ENCODE results near the gene MINDY1.
A peak's percentile ranks its signal among the peaks of the same experiment; 100 is the strongest.

Gene MINDY1

DNA sequence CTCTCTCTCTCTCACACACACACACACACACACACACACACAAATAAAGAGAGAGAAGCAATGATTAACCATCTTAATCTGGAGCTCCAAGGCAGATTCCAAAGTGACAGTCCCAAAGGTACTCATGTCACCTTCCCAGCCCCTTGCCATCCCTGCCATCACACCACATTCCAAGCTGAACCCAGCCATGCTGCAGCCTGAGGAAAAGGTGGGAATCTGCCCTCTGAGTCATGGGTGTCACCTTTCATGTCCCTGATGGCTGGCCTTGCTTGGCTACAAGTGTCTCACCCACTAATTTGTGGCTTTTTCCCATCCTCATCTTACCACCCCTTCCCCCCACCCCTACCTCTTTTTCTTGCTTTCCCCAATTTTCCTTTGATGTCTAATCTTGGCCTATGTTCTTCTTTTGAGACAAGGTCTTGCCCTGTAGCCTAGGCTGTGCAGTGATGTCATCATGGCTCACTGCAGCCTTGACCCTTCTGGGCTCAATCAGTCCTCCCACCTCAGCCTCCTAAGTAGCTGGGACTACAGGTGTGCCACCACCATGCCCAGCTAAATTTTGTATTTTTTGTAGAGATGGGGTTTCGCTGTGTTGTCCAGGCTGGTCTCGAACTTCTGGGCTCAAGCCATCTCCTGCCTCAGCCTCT, 21.4 kb downstream of the MINDY1 start:
- DNase-seq (ENCODE audit: low read depth) = peak; percentile 15

DNA sequence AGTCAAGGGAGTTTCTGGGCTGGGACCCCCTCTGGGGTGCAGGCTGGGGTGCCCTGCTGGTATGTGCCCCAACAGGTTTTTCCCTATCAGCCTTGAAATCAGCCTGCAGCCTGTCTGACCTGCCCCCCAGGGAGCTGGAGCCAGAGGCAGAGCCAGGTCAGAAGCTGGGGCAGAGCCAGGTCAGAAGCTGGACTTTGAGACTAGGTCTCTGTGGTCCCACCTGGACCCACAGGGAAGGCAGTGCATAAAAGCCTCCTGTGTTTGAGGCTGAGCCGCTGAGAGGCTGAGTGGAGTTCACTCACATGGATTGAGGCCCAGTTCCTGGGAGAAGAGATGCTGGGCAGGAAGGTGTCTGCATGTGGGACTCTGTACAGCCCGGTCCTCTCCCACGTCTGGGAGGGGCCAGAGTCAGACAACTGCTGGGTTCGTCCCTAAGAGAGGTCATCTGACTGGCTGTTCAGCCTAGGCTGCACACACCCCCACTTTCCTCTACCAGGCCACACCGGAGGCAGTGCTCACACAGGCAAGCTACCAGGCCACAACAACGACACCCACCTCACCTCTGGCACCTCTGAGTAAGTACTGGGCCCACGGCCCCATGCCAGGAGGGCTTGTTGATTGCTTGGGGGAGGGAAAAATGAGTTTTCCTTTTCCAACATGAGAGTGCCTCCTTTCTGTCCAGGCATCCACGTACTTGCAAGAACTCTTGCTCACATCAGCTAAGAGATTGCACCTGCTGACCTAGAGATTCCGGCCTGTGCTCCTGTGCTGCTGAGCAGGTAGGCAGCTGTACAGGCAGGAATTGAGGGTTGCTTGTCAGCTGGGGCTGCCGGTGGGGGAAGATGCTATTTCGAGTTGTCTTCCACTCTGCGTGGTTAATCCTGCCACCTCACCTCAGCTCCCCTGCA, 24.6 kb downstream of the MINDY1 start, which contains the start of gene ANXA9:
ANXA9 (plus strand) TSS at position 488 of the 908 bp plus-strand sequence. CDS start 814 bp downstream, outside the sequence.
- peak; percentile 21 for DNase-seq (ENCODE audit: low read depth)

DNA sequence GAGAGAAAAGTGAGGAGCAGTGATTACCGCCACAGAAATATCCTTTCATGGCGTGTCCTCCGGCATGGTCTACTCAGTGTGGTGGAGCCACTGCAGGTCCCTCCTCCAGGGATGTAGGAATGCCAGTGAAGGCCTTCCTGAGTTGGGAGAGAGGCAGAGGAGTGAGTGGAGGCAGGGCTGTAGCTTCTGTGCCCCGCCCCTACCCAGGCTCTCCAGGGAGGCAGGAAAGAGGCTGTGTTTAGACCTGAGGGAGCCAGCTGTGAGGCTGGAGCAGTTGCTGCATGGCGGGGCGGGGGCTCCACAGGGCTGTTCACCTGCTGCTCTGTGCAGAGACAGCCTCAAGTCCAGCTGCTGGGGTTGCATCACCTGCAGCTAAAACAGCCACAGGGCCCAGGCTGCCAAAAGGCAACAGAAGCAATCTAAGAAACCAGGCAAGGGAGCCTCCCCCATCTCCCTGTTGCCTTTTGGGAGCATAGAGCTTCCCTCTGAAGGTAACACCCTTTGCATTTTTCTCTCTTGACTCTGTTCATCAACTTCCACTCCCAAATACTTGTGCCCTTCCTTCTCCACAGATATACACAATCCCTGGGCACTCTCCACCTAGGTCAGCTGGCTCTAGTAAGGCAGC, 25.4 kb downstream of the MINDY1 start:
- DNase-seq (ENCODE audit: low read depth) = peak; percentile 37

DNA sequence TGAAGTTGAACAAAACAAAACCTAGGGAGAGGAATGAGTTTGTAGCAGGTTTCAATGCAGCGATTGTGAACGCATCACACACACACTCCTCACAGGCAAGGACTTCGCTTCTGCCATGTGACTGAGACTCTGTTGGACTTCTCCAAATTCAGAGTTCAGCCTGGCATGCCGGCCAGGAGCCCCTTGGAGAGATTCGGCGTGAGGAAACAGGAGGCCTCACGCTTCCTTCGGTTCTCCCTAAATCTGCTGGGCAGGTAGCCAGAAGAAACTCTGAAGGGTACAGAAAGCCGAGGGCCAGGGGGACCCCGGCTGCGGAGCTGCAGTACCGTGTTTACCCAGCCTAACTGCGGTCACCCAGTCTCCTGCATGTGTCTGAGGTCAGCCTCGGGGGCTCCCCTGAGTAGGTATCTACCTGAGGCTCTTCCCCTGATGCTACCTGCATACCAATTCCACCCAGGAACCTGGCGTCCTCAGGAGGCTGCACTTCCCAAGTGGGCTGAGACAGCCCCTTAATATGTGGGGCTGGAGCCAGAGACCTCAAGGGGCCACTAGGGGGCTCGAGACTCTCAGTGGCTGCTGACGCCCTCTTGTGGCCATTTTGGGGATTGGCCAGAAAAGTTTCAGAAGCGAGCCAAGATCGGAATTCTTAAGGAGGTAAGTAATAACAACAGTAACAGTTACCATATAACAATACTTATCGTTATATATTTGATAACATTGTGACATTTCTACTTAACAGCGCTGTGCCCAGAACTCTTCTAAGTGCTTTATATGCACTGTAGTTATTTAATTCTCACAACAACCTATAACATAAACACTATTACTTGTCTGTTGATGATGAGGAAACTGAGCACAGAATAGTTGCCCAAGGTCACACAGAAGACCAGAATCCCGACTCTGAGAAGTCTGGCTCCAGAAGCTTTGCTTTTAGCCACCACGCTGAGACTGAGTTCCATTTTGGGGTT, 27.3 kb downstream of the MINDY1 start:
- peak; percentile 87 for DNase-seq (ENCODE audit: low read depth)

DNA sequence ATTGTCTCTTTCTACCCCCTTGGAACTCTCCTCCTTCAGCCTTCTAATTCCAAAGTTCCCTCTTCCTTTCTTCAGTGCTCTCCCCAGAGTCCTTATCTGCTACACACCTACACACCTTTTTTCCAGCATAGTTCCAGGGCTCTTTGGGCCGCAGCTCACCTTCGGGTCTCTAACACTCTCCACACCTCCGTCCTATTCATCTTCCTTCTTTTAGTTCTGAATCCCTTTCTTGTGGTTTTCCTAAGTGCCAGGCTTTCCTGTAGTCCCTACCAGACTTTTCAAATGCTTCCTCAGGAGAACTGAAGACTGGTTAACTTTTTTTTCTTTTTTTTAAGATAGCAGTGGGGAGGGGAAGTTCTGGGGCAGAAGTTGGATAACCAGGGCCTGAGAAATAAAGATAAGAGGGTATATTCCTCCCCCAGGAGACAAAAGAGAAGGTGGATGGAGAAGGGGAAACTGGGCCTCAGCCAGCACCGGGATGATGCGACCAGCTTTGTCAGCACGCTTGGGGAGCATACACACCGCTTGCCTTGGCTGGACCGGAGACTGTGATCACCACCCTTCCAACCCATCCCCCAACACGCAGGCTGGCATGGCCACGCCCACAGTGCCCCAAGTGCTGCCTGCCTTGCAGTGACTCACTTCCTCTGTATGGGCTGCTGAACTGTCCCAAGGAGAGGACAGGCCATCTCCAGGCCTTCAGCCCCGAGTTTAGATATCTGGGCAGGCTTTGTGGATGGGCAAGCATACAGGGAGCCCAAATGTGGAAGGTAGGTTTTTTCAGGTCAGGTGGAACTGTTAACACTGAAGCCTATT, 29.6 kb downstream of the MINDY1 start:
- peak; percentile 79 for DNase-seq (ENCODE audit: low read depth)

DNA sequence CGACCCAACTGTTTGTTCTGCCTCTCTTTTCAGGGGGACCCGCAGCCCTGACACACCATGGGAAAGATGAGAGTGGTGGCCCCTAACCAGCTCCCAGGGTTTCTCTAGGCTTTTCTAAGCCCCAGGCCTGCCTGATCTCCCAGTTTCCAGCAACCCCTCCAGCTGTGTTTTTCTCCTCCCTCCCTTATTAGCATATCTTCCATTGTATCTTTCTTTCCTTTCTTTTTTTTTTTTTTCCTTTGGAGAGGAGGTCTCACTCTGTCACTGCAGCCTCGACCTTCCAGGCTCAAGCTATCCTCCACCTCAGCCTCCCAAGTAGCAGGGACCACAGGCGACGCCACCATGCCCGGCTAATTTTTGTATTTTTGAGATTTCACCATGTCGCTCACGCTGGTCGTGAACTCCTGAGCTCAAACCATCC, 30.3 kb downstream of the MINDY1 start:
- no peak for DNase-seq (ENCODE audit: low read depth)

DNA sequence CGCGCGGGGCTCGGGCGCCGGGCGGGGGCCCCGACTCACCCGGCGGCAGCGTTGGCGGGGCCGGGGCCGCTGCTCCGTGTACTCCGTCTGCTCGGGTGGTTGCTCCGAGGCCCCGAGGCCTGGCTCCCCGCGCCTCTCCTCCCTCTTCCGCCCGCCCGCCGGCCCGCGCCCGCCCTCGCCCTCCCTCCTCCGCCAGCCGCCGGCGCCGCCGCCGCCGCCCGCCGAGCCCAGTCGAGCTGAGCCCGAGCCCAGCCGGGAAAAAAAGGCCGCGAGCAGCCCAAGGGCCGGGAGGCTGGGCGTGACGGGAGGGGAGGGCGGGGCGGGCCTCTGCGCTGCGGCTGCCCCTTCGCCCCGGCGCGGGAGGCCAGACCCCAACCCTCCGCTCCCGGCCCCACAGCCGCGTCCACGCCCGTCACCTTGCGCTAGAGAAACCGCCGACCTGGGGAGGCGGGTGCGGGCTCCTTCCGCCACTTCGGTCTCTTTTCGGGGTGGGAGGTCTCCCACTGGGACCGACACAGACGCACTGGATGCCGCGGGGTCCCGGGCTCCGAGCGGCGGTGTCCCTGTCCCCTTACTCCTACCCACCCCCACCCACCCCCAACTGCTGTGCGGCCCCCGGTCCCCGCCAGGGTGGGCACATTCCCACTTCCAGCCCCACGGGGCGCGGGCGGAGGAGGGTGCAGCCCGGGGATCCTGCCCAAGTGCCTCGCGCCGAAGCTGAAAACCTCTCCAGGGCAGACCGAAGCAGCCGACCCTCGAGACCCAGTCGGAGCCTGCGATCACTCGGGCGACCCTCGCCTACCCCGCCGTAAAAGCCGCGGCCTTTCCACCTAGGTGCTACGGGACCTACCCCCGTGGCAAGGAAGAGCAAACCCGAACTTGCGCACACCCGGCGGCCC, 31.9 kb downstream of the MINDY1 start, which contains the start of gene CERS2:
CERS2 (minus strand) TSS at position 256 of the 899 bp plus-strand sequence. CDS start 5,745 bp downstream, outside the sequence.
- peak; percentile 83 for DNase-seq (ENCODE audit: low read depth)

DNA sequence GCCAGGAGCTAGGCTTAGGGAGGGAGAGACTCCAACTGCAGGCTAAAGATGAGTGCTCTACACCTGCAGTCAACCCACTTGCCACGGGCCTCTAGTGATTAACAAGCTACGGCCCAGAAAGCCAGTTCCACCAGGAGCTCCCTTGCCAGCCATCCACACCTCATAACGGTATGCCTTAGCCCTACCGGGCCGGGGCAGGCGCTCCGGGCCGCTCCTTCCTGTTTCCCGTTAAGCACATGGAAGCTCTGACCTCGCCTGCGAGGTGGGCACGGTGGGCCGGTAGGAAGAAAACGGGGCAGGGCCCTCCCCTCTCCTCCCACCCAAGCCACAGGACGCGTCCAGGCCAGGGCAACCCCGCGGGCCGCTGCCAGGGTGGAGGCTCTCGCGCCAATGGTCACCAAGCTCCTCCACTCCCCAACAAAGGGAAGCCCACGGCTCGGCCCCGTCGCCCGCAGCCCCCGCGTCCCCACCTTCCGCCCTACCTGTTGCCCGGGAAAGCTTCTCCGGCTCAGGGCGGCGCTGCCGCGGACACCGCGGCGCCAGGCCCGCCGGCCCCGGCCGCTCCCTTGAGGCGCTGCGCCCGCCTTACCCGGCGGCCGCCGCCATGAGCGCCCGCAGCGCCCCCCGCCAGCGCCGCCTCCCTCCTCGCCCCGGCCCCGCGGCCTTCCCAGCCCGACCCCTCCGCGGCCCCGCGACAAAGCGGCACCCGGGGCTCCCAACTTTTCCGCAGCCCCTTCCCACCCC, 32.7 kb downstream of the MINDY1 start:
- peak; percentile 47 for DNase-seq (ENCODE audit: low read depth)

DNA sequence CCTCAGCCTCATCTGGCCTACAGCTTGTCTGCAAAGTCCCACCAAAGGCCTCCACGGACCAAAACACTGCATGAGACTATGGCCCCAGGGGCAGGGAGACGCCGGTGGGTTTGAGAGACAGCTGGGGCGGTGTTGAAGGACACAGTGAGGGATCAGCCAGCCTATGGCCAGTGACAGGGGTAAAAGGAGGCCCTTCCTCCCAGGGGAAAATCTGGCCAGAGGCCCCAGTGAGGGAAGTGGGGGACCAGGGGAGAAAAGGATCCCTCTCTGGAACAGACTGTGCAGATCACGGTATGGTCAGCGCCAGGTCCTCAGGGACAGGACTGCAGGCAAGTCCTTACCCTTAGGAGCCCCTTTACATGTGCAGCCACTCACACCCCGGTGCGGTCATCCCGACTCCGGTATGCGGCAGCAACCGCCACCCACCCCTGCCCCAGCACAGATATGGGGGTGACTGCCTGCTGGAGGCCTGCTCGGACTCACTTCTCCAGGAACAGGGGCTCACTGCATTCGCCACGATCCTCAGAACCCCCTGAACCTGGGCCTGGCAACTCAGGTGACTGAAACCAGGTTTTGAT, 33.4 kb downstream of the MINDY1 start:
- peak; percentile 34 for DNase-seq (ENCODE audit: low read depth)

DNA sequence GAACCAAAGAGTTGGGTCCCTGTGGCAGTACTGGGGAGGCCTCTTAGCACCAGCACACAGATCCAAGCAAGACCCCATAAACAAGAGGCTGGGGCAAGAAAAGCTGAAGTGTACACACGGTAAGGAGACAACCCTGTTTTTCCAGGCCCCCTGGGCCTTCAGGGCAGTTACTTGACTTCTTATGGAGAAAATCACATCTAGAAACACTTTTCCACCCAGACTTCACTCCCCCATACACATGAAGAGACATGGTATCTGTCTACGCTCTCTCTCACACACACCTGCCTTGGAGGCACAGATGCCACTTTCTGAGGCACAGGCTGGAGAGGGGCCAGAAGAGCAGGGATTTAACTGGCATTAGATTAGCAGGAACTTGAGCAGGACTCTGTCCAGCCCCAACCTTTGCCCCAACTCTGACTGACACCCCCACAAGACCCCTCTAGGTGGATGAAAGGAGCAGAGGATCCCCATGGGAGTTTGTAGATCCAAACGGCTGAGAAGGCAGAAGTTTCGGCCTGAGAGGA, 34.2 kb downstream of the MINDY1 start:
- no peak for DNase-seq (ENCODE audit: low read depth)

DNA sequence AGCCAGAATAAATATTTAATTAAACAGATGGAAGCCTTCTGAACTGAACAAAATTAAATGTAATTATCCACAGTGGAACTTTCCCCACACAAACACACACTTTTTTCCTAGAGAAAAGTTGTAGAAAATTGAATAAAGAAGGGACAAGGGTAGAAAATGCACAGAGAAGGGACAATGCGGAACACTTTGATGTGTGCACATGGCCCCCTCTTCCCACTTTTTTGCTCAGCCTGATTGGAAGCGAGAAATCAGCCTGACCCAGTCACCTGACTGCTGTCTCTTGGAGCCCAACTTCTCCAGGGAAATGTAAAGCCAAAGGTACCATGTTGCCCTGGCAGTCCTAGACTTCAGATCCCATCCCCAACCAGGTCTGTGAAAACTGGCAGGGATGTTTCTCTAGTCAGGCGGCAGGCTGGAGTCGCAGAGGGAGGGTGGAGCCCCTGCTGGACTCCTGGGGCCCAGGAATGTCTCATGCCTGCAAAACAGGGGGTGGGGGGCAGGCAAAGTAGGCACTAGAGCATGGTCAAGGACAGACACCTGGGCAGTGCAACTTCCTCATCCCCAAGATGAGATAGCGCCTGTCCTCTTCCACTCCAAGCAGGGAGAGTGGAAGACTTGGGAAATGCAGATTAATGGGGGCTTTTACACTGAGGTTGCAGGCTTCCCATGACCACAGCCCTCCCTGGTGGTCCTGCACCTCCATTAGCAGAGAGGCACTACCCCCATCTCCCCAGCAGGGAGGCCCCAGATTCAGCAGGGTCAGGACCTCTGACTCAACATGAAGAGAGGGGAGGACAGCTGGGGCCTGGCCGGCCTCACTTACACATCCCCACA, 34.9 kb downstream of the MINDY1 start:
- DNase-seq (ENCODE audit: low read depth) = peak; percentile 25

DNA sequence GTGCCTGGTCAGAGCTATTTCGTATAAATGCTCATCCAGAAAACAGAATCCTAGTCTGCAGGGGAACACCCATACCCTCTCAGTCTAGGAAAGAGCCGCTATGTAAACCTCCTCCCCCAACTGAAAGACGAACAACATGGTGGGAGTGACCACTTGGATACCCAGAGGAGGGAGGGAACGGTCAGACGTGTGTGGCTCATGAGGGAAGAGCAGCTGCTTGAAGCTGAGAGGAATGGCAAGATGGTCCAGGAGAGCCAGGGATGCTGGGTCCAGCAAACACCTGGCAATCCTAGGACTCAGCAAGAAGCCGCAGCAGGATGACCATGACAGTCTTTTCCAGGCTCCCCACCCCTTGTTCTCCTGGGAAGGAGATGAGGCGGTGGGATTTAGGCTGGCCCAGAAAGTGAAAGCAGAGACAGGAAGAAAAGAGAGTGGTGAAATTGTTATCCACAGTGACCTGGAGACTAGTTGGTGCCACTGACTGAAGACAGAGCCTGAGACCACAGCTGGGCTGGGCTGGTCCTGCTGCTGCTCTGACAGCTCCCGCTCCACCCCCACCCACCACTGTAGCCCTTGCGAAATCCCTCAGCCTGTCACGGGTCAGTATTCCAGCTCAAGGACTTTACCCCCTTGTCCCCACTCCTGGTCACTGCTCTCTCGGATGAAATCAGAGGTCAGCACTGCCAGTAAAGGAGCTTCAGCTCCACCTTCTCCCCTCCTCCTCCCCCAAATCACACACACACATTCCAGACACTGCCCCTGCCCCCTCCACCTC, 35.7 kb downstream of the MINDY1 start:
- DNase-seq (ENCODE audit: low read depth) = peak; percentile 68

DNA sequence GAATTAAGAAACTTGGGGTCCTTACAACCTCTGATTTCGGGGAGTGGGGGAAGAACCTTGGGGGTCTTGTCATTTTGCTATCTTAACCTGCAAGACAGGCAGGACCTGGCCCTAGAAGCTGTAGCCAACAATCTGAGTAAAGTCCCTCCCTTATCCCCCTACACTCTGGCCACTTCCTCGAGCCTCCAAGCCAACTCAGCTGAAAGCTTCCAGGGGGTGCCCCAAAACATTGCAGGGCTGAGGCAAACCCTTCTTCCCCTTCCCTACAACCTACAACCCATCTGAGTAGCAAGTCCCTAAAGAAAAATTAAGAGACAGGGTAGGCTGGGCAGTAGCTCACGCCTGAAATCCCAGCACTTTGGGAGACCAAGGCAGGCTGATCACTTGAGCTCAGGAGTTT, 37.1 kb downstream of the MINDY1 start:
- DNase-seq (ENCODE audit: low read depth) = no peak

DNA sequence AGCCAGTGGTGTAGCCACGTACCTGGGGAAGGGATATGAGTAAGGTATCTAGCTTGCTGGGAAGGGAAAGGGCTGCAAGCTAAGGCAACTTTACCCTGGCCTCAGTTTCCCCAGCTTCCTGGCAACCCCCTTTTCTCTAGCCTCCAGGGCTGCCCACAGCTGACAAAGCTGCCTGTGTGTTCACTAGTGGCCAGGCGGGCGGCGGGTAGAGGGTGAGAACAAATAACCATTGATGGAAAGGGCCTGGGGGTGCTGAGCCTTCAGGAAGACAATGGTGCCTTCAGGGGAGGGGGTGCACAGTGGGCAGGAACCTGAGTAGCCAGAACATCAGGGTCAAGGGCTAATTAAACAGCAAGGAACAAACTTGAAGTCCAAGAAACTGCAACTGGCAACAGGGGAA, 38.2 kb downstream of the MINDY1 start:
- no peak for DNase-seq (ENCODE audit: low read depth)

DNA sequence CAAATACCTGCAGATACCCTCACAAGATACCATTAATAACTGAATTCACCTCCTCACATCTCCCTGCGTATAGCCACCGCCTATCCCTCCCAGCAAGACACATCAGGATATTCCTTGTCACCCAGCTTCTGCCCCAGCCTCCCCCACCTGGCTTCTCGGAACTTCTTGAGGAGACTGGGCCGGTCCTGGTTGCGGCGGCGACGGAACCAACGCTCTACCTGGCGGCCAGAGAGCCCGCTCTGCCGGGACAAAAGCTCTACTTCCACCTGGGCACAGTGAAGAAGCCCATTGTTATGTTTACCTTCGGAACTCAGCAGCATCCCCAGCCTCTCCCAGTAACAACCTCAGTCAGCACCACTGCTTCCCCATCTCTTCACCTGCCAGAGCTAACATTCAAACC, 38.8 kb downstream of the MINDY1 start:
- DNase-seq (ENCODE audit: low read depth) = no peak

DNA sequence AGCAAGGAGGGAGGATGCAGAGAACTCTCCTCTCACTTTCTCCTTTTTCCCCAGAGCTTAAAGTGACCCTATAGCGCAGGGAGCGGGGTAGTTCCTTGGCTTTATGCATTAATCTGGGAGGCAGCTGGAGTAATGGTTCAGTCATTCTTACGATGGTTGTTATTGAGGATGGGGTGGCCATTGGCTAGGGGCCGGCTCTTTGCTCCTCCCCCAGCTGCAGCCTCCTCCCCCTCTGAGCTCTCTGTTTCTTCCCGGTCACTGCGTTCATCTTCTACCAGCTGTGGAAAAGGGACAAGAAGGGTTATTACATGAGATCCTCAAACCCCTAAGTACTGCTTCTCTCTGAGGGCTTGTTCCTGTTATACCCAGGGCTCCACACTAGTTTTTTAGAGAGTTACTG, 40.7 kb downstream of the MINDY1 start:
- DNase-seq (ENCODE audit: low read depth) = no peak

Measured in EH (cell line).